Colonic mucosa (tissue), 4 donors: ENCODE measurements around the gene ZBTB21. TPM values are rescaled to one million over a fixed set of nuclear protein-coding genes. Genes with fewer than 3 reads are reported as not detected.

Source experiments
- DNase-seq: peaks from one replicate; pipeline ENCODE4 v3.0.0-alpha.2; 2020
- H3K27ac ChIP-seq: fragments of 200-600 bp; one replicate; pipeline ENCODE4 v1.8.0; 2021
- H3K27me3 ChIP-seq: fragments of 200-600 bp; one replicate; pipeline ENCODE4 v1.8.0; 2021
- H3K36me3 ChIP-seq: fragments of 200-600 bp; one replicate; pipeline ENCODE4 v1.8.0; 2021
- H3K4me1 ChIP-seq: fragments of 200-600 bp; one replicate; pipeline ENCODE4 v1.8.0; 2021; ENCODE audit warnings: mild to moderate bottlenecking
- H3K4me3 ChIP-seq: fragments of 200-600 bp; one replicate; pipeline ENCODE4 v1.8.0; 2021
- H3K9ac ChIP-seq, 2 donors: one replicate each; pipeline ENCODE4 v1.7.0; 2013; ENCODE audit warnings: control low read depth in 2 of 2, low read depth in 2 of 2, low read length in 2 of 2
- H3K9me3 ChIP-seq: fragments of 200-600 bp; one replicate; pipeline ENCODE4 v1.8.0; 2021
- CTCF ChIP-seq: fragments of 200-600 bp; IDR thresholded peaks from one replicate; pipeline ENCODE4 v1.8.0; 2022; ENCODE audit warnings: antibody characterized with exemption, mild to moderate bottlenecking
- intact Hi-C: fragments of 100-400 bp; cut with DNase I; formaldehyde crosslinking; loops from one replicate; pipeline ENCODE4 v1.14.1; 2022
- total RNA-seq, 2 donors: library from RNA; stranded (reverse); fragmentation: NEBNext Ultra II Directional in 1 of 2; extraction: Animal tissue kit (Norgen Biotek cat#: 25700) in 1 of 2; gene quantifications; one replicate each; pipeline ENCODE4 v1.2.1, GENCODE V29; 2021
- donor health status: healthy.
- donor health status: DM: no; HTN: no; CAD: no.
- donor health status: DM: no; HTN: no; CAD: no.

ZBTB21 gene
- total RNA-seq, 2 donors from 2014 or later, result 10.2 to 15.1 TPM

- Histone ChIP-seq H3K4me3 (no peak overlapping the region), H3K36me3 (no peaks in the 10 kb centered on the region), H3K27me3 (no peaks in the 10 kb centered on the region), H3K9ac (no peak overlapping the region), H3K4me1 (no peaks in the 10 kb centered on the region), H3K27ac (peak overlapping the region; percentile 53), H3K9me3 (no peaks in the 10 kb centered on the region)
- intact Hi-C loops, result no loop called here
- no peak for TF ChIP-seq CTCF
- DNase-seq, result no peak
These were observed 29.3 kb upstream of the ZBTB21 start for GRCh38 chr21:42039470-42039901.

GRCh38 chr21:42038826-42039425 is 28.8 kb upstream of the ZBTB21 start:
- no peak for DNase-seq
- no peaks in the 10 kb centered on the region for H3K36me3 ChIP-seq
- H3K9ac ChIP-seq, result no peak overlapping the region
- TF ChIP-seq CTCF, result no peak
- no peak overlapping the region for H3K27ac ChIP-seq
- no peaks in the 10 kb centered on the region for H3K4me1 ChIP-seq
- no peak overlapping the region for H3K4me3 ChIP-seq
- intact Hi-C loops, result no loop called here
- no peaks in the 10 kb centered on the region for H3K27me3 ChIP-seq
- H3K9me3 ChIP-seq, result no peaks in the 10 kb centered on the region

GRCh38 chr21:42038393-42038792 is 28.2 kb upstream of the ZBTB21 start:
- no peak for TF ChIP-seq CTCF
- no peak for DNase-seq
- no peaks in the 10 kb centered on the region for H3K9me3 ChIP-seq
- no peaks in the 10 kb centered on the region for H3K27me3 ChIP-seq
- H3K9ac ChIP-seq, result no peak overlapping the region
- H3K4me3 ChIP-seq, result no peak overlapping the region
- no peaks in the 10 kb centered on the region for H3K4me1 ChIP-seq
- intact Hi-C loops, result no loop called here
- H3K36me3 ChIP-seq, result no peaks in the 10 kb centered on the region
- H3K27ac ChIP-seq, result no peak overlapping the region

- peak; percentile 37 for DNase-seq
- no peak overlapping the region for H3K27ac ChIP-seq
- TF ChIP-seq CTCF, result no peak
These were observed 27.8 kb upstream of the ZBTB21 start for GRCh38 chr21:42037943-42038342.

GRCh38 chr21:42037516-42037915 is 27.4 kb upstream of the ZBTB21 start:
- intact Hi-C loops, result no loop called here
- Histone ChIP-seq H3K27ac (no peak overlapping the region), H3K36me3 (no peaks in the 10 kb centered on the region), H3K4me3 (no peak overlapping the region), H3K9ac (no peak overlapping the region), H3K27me3 (no peaks in the 10 kb centered on the region), H3K9me3 (no peaks in the 10 kb centered on the region), H3K4me1 (no peaks in the 10 kb centered on the region)
- no peak for DNase-seq
- TF ChIP-seq CTCF, result no peak

More at GRCh38 chr21:42037943-42038342, 27.8 kb upstream of the ZBTB21 start:
- H3K27me3 ChIP-seq, result no peaks in the 10 kb centered on the region
- H3K36me3 ChIP-seq, result no peaks in the 10 kb centered on the region
- no peaks in the 10 kb centered on the region for H3K9me3 ChIP-seq
- H3K9ac ChIP-seq, result no peak overlapping the region
- intact Hi-C loops, result no loop called here
- H3K4me3 ChIP-seq, result no peak overlapping the region
- no peaks in the 10 kb centered on the region for H3K4me1 ChIP-seq
